HepG2 (cell line): ENCODE data around the gene DPM1. TPM values are rescaled to one million over a fixed set of nuclear protein-coding genes. Genes with fewer than 3 reads are reported as not detected.

ENCODE experiments used
- BORCS8-MEF2B ChIP-seq: sonication (generic); formaldehyde crosslinking; IDR thresholded peaks from 2 replicates; pipeline ENCODE4 v1.8.0; 2022; ENCODE audit warnings: mild to moderate bottlenecking, missing genetic modification reagents
- CHCHD3 ChIP-seq: sonication (generic); formaldehyde crosslinking; IDR thresholded peaks from 2 replicates; pipeline ENCODE4 v1.8.0; 2022; ENCODE audit warnings: mild to moderate bottlenecking, missing genetic modification reagents, moderate library complexity
- E2F2 ChIP-seq: sonication (generic); formaldehyde crosslinking; IDR thresholded peaks from 2 replicates; pipeline ENCODE4 v1.4.0; 2020; ENCODE audit warnings: missing genetic modification reagents, borderline replicate concordance
- ETV5 ChIP-seq: IDR thresholded peaks from 2 replicates; pipeline ENCODE4 v1.6.1; 2018; ENCODE audit warnings: missing biosample characterization, missing genetic modification reagents, inconsistent platforms, borderline replicate concordance
- HIC2 ChIP-seq: sonication (generic); formaldehyde crosslinking; IDR thresholded peaks from 2 replicates; pipeline ENCODE4 v1.9.0; 2022; ENCODE audit warnings: low read depth, missing genetic modification reagents
- HINFP ChIP-seq: sonication (generic); formaldehyde crosslinking; IDR thresholded peaks from 2 replicates; pipeline ENCODE4 v1.4.0; 2020; ENCODE audit warnings: low read depth, mild to moderate bottlenecking, missing genetic modification reagents
- HOXA3 ChIP-seq: sonication (generic); formaldehyde crosslinking; IDR thresholded peaks from 2 replicates; pipeline ENCODE4 v1.5.0; 2020; ENCODE audit warnings: missing genetic modification reagents
- IRF2 ChIP-seq: IDR thresholded peaks from 2 replicates; pipeline ENCODE4 v1.6.1; 2018; ENCODE audit warnings: missing genetic modification reagents, missing compliant biosample characterization
- MTA1 ChIP-seq: sonication (generic); formaldehyde crosslinking; IDR thresholded peaks from 2 replicates; pipeline ENCODE4 v1.4.0; 2020; ENCODE audit warnings: missing genetic modification reagents, mild to moderate bottlenecking, borderline replicate concordance
- SOX6 ChIP-seq, 2 experiments: fragments of 450-650 bp in 1 of 2; sonication (generic) in 1 of 2; formaldehyde crosslinking in 1 of 2; IDR thresholded peaks; 2 replicates each; pipeline versions ENCODE4 v1.4.0 to v1.6.1; 2017 to 2020; ENCODE audit warnings: antibody characterized with exemption in 1 of 2, mild to moderate bottlenecking in 1 of 2, missing genetic modification reagents in 1 of 2
- SRSF9 ChIP-seq: fragments of 200-400 bp; formaldehyde crosslinking; IDR thresholded peaks from 2 replicates; pipeline ENCODE4 v1.6.1; 2018; ENCODE audit warnings: borderline replicate concordance, mild to moderate bottlenecking, low read depth, low read length; ENCODE audit not compliant: insufficient read depth, poor library complexity, severe bottlenecking
- STAG1 ChIP-seq: sonication (generic); formaldehyde crosslinking; IDR thresholded peaks from 2 replicates; pipeline ENCODE4 v1.4.0; 2020; ENCODE audit warnings: missing genetic modification reagents
- SYNCRIP ChIP-seq: fragments of 200-400 bp; formaldehyde crosslinking; IDR thresholded peaks from 2 replicates; pipeline ENCODE4 v1.6.1; 2018; ENCODE audit warnings: mild to moderate bottlenecking, low read depth, low read length; ENCODE audit not compliant: insufficient read depth
- TP53 ChIP-seq: sonication (generic); formaldehyde crosslinking; conservative IDR thresholded peaks from 2 replicates; pipeline ENCODE4 v1.4.0; 2020; ENCODE audit warnings: missing genetic modification reagents
- XBP1 ChIP-seq: sonication (generic); formaldehyde crosslinking; IDR thresholded peaks from 2 replicates; pipeline ENCODE4 v1.5.0; 2020; ENCODE audit warnings: missing genetic modification reagents
- ZBTB10 ChIP-seq: sonication (generic); formaldehyde crosslinking; IDR thresholded peaks from 2 replicates; pipeline ENCODE4 v1.4.0; 2020; ENCODE audit warnings: missing genetic modification reagents, borderline replicate concordance
- ZBTB7B ChIP-seq: sonication (generic); formaldehyde crosslinking; IDR thresholded peaks from 2 replicates; pipeline ENCODE4 v1.4.0; 2020; ENCODE audit warnings: missing genetic modification reagents
- ZNF550 ChIP-seq: sonication (generic); formaldehyde crosslinking; IDR thresholded peaks from 2 replicates; pipeline ENCODE4 v1.4.0; 2020; ENCODE audit warnings: mild to moderate bottlenecking, missing genetic modification reagents, borderline replicate concordance
- ZNF674 ChIP-seq: sonication (generic); formaldehyde crosslinking; IDR thresholded peaks from 2 replicates; pipeline ENCODE4 v1.5.0; 2020; ENCODE audit warnings: low read depth, mild to moderate bottlenecking, missing genetic modification reagents
- ZNF891 ChIP-seq: sonication (generic); formaldehyde crosslinking; IDR thresholded peaks from 2 replicates; pipeline ENCODE4 v1.5.0; 2020; ENCODE audit warnings: mild to moderate bottlenecking, missing genetic modification reagents
- polyA plus RNA-seq, 8 experiments: library from polyadenylated mRNA; depleted of rRNA in 3 of 8; stranded (reverse) in 7 of 8; unstranded in 1 of 8; fragments of >200 nt; fragmentation: Illumina TruSeq in 4 of 8; extraction: Trizol in 4 of 8; gene quantifications; 2 replicates each; pipeline versions ENCODE4 v1.2.1 to v1.2.3, GENCODE V29; 2011 to 2016; ENCODE audit warnings: low read depth in 4 of 8, missing spikeins in 1 of 8, mixed read lengths in 1 of 8; ENCODE audit not compliant: insufficient read depth in 1 of 8
- total RNA-seq, 5 experiments: library from RNA; depleted of rRNA; stranded (reverse); fragments of >200 nt; fragmentation: Illumina TruSeq; extraction: Trizol; gene quantifications; 2 replicates each; pipeline ENCODE4 v1.2.3, GENCODE V29; 2016; ENCODE audit warnings: low read depth in 1 of 5

Gene DPM1
- total and polyA plus RNA-seq, 2 of the 13 experiments (the other 11 are each of a cell fraction or from before 2014, with no cell fraction given): 83.2 to 161 TPM

GRCh38 chr20:50957798-50958614 lies at the start of gene DPM1 (continued):
- TF ChIP-seq ZNF674 (no peak), ETV5 (CRISPR knock-in tag) (peak; percentile 74), ZNF891 (CRISPR knock-in tag) (0 out of 2 replicates have a peak, but pooled peaks have one; percentile 23), CHCHD3 (CRISPR knock-in tag) (peak; percentile 17), SOX6 (IDR thresholded peaks at IDR 0.05) (no peak), SOX6 (CRISPR knock-in tag; IDR thresholded peaks at IDR 0.05) (no peak), XBP1 (no peak), SRSF9 (no peak), E2F2 (0 out of 2 replicates have a peak, but pooled peaks have one; percentile 1), HOXA3 (peak; percentile 98), IRF2 (peak; percentile 53; the same call in 1 of the 2 replicates), STAG1 (CRISPR knock-in tag) (no peak), SYNCRIP (no peak), HINFP (CRISPR knock-in tag) (0 out of 2 replicates have a peak, but pooled peaks have one; percentile 46), ZNF550 (CRISPR knock-in tag) (peak; percentile 52; the same call in 1 of the 2 replicates), ZBTB7B (peak; percentile 51), BORCS8-MEF2B (CRISPR knock-in tag) (peak; percentile 73; the same call in 1 of the 2 replicates), TP53 (peak; percentile 74; the same call in 1 of the 2 replicates), ZBTB10 (no peak), HIC2 (CRISPR knock-in tag) (no peak), MTA1 (CRISPR knock-in tag) (peak; percentile 50; the same call in 1 of the 2 replicates)
